Measurements from ENCODE around the gene EHMT2. TPM values are rescaled to one million over a fixed set of nuclear protein-coding genes. Genes with fewer than 3 reads are reported as not detected.
"Not testable (repeated sequence)": the region's sequence is repeated elsewhere in the genome, so short reads cannot be mapped to it uniquely, and the experiment has no call there.

Gene EHMT2
- total RNA-seq, 1 experiment from 2014 or later, result 40.4 TPM

- DNase-seq (ENCODE audit: low read depth in 1 of 2, low spot score in 2 of 2); H3K27ac ChIP-seq; H3K4me3 ChIP-seq; H3K36me3 ChIP-seq; H3K27me3 ChIP-seq (replicated peaks); H3K9me3 ChIP-seq (replicated peaks): not testable (repeated sequence)
- peaks cover 45% of the 10 kb centered on the region for H3K4me1 ChIP-seq (replicated peaks)
Observed at GRCh38 chr6:31906727-31907126, 9.2 kb upstream of the EHMT2 start.

GRCh38 chr6:31906122-31906521, 8.6 kb upstream of the EHMT2 start:
- H3K4me1 ChIP-seq (replicated peaks), result peaks cover 45% of the 10 kb centered on the region
- H3K27ac ChIP-seq, result no peak overlapping the region
- no peaks in the 10 kb centered on the region for H3K27me3 ChIP-seq (replicated peaks)
- no peak overlapping the region for H3K4me3 ChIP-seq
- no peak for DNase-seq (ENCODE audit: low read depth in 1 of 2, low spot score in 2 of 2)
- peaks cover 2% of the 10 kb centered on the region; the same call in 1 of the 2 replicates for H3K36me3 ChIP-seq
- no peaks in the 10 kb centered on the region; the same call in 1 of the 2 replicates for H3K9me3 ChIP-seq (replicated peaks)

DNA sequence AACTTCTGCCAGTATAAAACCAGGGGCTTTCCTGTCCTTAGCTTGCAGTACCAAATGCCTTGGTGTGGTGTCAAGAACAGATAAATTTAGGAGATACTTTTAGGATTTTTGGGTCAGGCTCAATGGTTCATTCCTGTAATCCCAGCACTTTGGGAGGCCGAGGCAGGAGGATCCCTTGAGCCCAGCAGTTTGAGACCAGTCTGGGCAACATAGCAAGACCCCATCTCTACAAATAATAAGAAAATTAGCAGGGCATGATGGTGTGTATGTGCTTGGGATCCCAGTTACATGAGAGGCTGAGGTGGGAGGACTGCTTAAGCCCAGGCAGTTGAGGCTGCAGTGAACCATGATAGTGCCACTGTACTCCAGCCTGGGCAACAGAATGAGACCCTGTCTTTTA, 7.5 kb upstream of the EHMT2 start:
- Histone ChIP-seq H3K36me3 (peaks cover 5% of the 10 kb centered on the region; the same call in 1 of the 2 replicates), H3K4me1 (replicated peaks) (peaks cover 36% of the 10 kb centered on the region), H3K9me3 (replicated peaks) (no peaks in the 10 kb centered on the region), H3K4me3 (no peak overlapping the region), H3K27me3 (replicated peaks) (no peaks in the 10 kb centered on the region), H3K27ac (no peak overlapping the region)
- DNase-seq (ENCODE audit: low read depth in 1 of 2, low spot score in 2 of 2), result no peak

DNA sequence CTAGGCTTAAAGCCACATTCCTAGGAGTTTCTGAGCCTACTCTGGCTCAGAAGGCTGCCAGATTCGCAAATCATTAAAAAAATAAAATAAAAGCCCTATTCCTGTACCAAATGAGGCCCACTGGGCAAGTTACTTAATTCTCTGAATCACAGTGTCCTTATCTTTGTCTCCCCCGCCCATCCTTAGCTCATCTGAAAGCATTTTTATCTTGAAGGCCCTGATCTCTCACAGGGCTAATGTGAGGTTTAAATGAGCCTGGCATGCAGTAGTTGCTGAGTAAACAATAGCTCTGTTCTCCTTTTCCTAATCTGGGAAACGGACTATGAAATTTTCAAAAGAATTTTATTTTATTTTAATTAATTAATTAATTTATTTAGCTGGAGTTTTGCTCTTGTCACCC, 6.5 kb upstream of the EHMT2 start:
- DNase-seq (ENCODE audit: low read depth in 1 of 2, low spot score in 2 of 2), result no peak
- Histone ChIP-seq H3K4me3 (no peak overlapping the region), H3K36me3 (peaks cover 5% of the 10 kb centered on the region; the same call in 1 of the 2 replicates), H3K4me1 (replicated peaks) (peaks cover 25% of the 10 kb centered on the region), H3K27me3 (replicated peaks) (no peaks in the 10 kb centered on the region), H3K27ac (no peak overlapping the region), H3K9me3 (replicated peaks) (no peaks in the 10 kb centered on the region)

DNA sequence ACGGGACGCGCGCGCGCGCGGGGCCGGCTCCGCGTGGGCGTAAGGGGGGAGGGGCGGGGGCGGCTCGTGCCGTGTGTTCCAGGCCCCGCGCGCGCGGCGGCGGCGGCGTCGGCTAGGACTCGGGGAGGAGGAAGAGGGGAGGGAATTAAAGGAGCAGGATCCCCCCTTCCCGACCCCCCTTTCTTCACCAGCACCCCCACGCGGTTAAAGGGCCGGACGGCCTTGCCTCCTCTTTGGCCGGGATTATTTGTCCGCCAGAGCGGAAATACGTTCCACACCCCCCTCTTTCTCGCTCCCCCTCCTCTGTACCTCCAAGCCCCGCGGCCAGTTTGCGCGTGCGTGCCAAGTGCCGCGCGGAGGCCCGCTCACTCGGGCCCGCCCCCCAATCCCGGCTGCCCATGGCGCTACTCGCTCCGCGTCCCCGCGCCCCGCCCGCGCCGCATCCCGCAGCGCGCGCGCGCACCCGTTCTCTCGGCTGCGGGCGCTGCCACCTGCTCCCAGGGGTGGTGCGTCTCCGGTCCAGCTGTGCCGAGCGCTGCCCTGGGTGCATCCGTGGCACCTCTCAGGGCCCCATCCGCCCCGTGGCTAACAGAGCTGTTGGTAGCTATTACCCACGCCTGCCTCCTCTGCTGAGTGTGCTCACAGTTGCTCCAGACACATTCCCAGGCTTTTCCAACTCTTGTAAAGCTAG, 4.6 kb upstream of the EHMT2 start, which contains the start of gene ZBTB12:
ZBTB12 (minus strand) TSS at position 134 of the 691 bp plus-strand sequence. CDS start 781 bp downstream, outside the sequence.
- peak; percentile 92 to 94 for DNase-seq (ENCODE audit: low read depth in 1 of 2, low spot score in 2 of 2)
- Histone ChIP-seq H3K27me3 (replicated peaks) (no peaks in the 10 kb centered on the region), H3K4me3 (peak within 1 kb of the TSS; percentile 51), H3K9me3 (replicated peaks) (no peaks in the 10 kb centered on the region), H3K27ac (peak within 1 kb of the TSS; percentile 18; the same call in 1 of the 2 replicates), H3K36me3 (peaks cover 9% of the 10 kb centered on the region), H3K4me1 (replicated peaks) (peaks cover 23% of the 10 kb centered on the region)

GRCh38 chr6:31901415-31901952, 4.0 kb upstream of the EHMT2 start:
- H3K36me3 ChIP-seq, result peaks cover 9% of the 10 kb centered on the region
- peak in 1 of 2 experiments; percentile 28 for DNase-seq (ENCODE audit: low read depth in 1 of 2, low spot score in 2 of 2)
- H3K27ac ChIP-seq, result 0 out of 2 replicates have a peak overlapping the region, but pooled peaks have one; percentile 18
- peak overlapping the region; percentile 51 for H3K4me3 ChIP-seq
- peaks cover 28% of the 10 kb centered on the region for H3K4me1 ChIP-seq (replicated peaks)
- no peaks in the 10 kb centered on the region for H3K9me3 ChIP-seq (replicated peaks)
- H3K27me3 ChIP-seq (replicated peaks), result no peaks in the 10 kb centered on the region

GRCh38 chr6:31900917-31901414, 3.5 kb upstream of the EHMT2 start:
- no peak overlapping the region for H3K27ac ChIP-seq
- H3K9me3 ChIP-seq (replicated peaks), result no peaks in the 10 kb centered on the region
- peak overlapping the region; percentile 51 for H3K4me3 ChIP-seq
- peaks cover 29% of the 10 kb centered on the region for H3K4me1 ChIP-seq (replicated peaks)
- no peaks in the 10 kb centered on the region for H3K27me3 ChIP-seq (replicated peaks)
- no peak for DNase-seq (ENCODE audit: low read depth in 1 of 2, low spot score in 2 of 2)
- peaks cover 12% of the 10 kb centered on the region for H3K36me3 ChIP-seq

DNA sequence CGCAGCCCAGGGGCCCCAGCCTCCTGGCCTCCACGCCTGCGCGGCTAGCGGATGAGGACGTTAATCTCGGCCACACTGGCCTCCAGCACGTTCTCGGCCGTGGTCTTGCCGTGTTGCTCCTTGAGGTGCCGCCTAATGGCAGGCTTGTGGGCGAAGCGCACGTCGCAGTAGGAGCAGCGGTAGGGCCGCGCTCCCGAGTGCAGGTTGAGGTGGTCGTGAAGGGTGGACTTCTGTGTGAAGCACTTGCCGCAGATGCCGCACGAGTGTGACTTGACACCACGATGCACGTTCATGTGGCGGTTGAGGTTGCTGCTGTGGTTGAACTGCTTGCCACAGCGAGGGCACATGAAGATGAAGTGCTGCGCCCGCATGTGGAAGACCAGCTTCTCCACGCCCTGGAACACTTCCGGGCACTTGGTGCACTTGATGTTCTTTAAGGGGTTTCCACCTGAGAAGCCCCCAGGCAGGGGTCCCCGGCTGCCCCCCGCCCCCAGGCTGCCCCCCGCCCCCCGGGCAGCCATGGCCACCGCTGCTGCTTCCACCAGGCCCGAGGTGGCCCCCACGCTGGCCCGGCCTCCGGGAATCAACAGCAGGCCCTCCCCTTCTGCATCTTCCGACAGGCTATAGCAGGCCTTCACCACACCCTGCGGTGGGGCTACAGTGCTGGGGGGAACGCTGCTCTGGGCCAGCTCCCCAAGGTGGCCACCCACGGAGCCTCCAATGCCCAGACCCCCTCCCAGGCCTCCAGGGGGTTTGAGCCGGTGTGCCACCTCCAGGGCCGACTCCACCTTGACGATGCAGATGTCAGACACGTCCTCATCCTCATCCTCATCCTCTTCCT, 2.6 kb upstream of the EHMT2 start:
- Histone ChIP-seq H3K27me3 (replicated peaks) (no peaks in the 10 kb centered on the region), H3K9me3 (replicated peaks) (no peaks in the 10 kb centered on the region), H3K4me3 (no peak overlapping the region), H3K36me3 (peaks cover 18% of the 10 kb centered on the region), H3K4me1 (replicated peaks) (peaks cover 29% of the 10 kb centered on the region), H3K27ac (no peak overlapping the region)
- no peak for DNase-seq (ENCODE audit: low read depth in 1 of 2, low spot score in 2 of 2)

- peaks cover 25% of the 10 kb centered on the region for H3K36me3 ChIP-seq
- H3K4me1 ChIP-seq (replicated peaks), result peaks cover 29% of the 10 kb centered on the region
- H3K9me3 ChIP-seq (replicated peaks), result no peaks in the 10 kb centered on the region
- no peak overlapping the region for H3K27ac ChIP-seq
- H3K27me3 ChIP-seq (replicated peaks), result no peaks in the 10 kb centered on the region
- H3K4me3 ChIP-seq, result no peak overlapping the region
- DNase-seq (ENCODE audit: low read depth in 1 of 2, low spot score in 2 of 2), result no peak
Observed at GRCh38 chr6:31899215-31899614, 1.7 kb upstream of the EHMT2 start.

GRCh38 chr6:31898383-31899011, 999 bp upstream of the EHMT2 start:
- H3K4me3 ChIP-seq, result peak overlapping the region; percentile 86
- no peaks in the 10 kb centered on the region for H3K9me3 ChIP-seq (replicated peaks)
- DNase-seq (ENCODE audit: low read depth in 1 of 2, low spot score in 2 of 2), result peak in 1 of 2 experiments; percentile 44
- no peak overlapping the region for H3K27ac ChIP-seq
- H3K4me1 ChIP-seq (replicated peaks), result peaks cover 29% of the 10 kb centered on the region
- peaks cover 27% of the 10 kb centered on the region for H3K36me3 ChIP-seq
- no peaks in the 10 kb centered on the region for H3K27me3 ChIP-seq (replicated peaks)

- H3K27ac ChIP-seq, result peak overlapping the region; percentile 3; the same call in 1 of the 2 replicates
- no peak for DNase-seq (ENCODE audit: low read depth in 1 of 2, low spot score in 2 of 2)
Observed at GRCh38 chr6:31896856-31897611, 464 bp downstream of the EHMT2 start.

DNA sequence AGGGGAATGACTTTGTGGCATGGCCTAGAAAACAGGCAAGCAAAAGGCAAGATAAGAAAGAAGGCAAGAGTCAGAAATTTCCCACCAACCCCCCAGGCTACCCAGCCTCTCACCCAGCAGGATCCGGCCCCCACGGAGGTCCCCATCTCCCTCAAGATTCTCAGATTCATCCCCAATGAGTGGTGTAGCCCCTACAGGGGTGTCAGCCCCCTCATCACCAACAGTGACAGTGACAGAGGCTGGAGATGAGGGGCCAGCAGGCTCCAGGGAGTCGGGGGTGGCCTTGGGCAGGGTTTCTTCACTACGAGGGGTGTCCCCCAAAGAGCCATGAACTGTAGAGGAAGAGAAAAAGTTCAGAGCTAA, 1.0 kb downstream of the EHMT2 start:
- peak overlapping the region; percentile 86 for H3K4me3 ChIP-seq
- peak overlapping the region; percentile 3; the same call in 1 of the 2 replicates for H3K27ac ChIP-seq
- DNase-seq (ENCODE audit: low read depth in 1 of 2, low spot score in 2 of 2), result no peak
- H3K4me1 ChIP-seq (replicated peaks), result peaks cover 20% of the 10 kb centered on the region
- no peaks in the 10 kb centered on the region for H3K27me3 ChIP-seq (replicated peaks)
- H3K36me3 ChIP-seq, result peaks cover 45% of the 10 kb centered on the region
- H3K9me3 ChIP-seq (replicated peaks), result no peaks in the 10 kb centered on the region

More at GRCh38 chr6:31896856-31897611, 464 bp downstream of the EHMT2 start:
- H3K36me3 ChIP-seq, result peaks cover 42% of the 10 kb centered on the region
- no peaks in the 10 kb centered on the region for H3K9me3 ChIP-seq (replicated peaks)
- H3K4me1 ChIP-seq (replicated peaks), result peaks cover 20% of the 10 kb centered on the region
- peak overlapping the region; percentile 86 for H3K4me3 ChIP-seq
- no peaks in the 10 kb centered on the region for H3K27me3 ChIP-seq (replicated peaks)

DNA sequence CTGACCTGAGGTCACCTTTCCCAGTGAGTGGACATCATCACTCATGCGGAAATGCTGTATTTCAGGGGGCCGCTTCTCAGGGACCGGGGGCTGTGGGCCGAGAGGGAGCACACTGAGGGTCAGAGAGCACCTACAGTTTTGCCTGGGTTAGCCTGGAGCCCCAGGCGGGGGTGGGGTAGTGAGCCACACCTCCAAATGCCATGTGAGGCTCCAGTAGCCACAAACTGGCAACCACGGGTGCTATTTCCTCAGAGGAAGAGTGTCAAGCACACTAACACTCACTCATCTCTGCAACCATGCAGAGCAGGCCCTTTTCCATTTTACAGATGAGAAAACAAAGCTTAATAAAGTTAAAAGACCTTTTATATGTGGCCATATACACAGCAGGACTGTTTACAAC, 4.7 kb downstream of the EHMT2 start:
- Histone ChIP-seq H3K27ac (no peak overlapping the region), H3K4me3 (no peak overlapping the region), H3K36me3 (peaks cover 68% of the 10 kb centered on the region), H3K27me3 (replicated peaks) (no peaks in the 10 kb centered on the region), H3K4me1 (replicated peaks) (peaks cover 6% of the 10 kb centered on the region; the same call in 1 of the 2 replicates), H3K9me3 (replicated peaks) (no peaks in the 10 kb centered on the region)
- DNase-seq (ENCODE audit: low read depth in 1 of 2, low spot score in 2 of 2), result no peak

Measured in SJSA1 (cell line).